ENCODE measurements around the gene ROR1. TPM values are rescaled to one million over a fixed set of nuclear protein-coding genes. Genes with fewer than 3 reads are reported as not detected.
"Not testable (repeated sequence)": the region's sequence is repeated elsewhere in the genome, so short reads cannot be mapped to it uniquely, and the experiment has no call there.

The ROR1 gene
- total RNA-seq, 2 donors from 2014 or later = 12.9 to 40.8 TPM

DNA sequence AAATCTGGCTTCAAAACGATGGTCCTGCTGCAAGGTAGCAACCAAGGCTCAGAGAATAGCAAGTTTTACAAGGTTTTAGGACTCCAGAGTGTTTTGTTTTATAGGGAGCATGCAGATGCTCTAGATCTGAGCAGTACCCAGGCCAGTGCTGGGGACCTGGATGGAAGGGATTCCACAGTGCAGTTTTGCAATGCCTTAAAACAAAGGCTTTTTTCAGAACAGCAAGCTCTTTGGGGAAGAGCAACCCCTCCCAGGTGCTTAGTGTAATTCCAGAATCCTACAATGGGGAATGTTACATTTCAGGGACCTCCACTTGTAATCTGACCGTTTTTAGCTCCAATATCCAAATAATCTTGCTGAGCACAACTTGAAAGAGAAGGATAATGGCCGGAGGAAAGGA, 6.7 kb downstream of the ROR1 start:
- peaks cover 0 to 35% of the 10 kb centered on the region in 2 donors for H3K4me1 ChIP-seq
- no peaks in the 10 kb centered on the region for H3K27me3 ChIP-seq
- DNase-seq (ENCODE audit: low spot score) = no peak
- H3K4me3 ChIP-seq = no peak overlapping the region
- no peaks in the 10 kb centered on the region for H3K9me3 ChIP-seq
- TF ChIP-seq, protein P1, sequence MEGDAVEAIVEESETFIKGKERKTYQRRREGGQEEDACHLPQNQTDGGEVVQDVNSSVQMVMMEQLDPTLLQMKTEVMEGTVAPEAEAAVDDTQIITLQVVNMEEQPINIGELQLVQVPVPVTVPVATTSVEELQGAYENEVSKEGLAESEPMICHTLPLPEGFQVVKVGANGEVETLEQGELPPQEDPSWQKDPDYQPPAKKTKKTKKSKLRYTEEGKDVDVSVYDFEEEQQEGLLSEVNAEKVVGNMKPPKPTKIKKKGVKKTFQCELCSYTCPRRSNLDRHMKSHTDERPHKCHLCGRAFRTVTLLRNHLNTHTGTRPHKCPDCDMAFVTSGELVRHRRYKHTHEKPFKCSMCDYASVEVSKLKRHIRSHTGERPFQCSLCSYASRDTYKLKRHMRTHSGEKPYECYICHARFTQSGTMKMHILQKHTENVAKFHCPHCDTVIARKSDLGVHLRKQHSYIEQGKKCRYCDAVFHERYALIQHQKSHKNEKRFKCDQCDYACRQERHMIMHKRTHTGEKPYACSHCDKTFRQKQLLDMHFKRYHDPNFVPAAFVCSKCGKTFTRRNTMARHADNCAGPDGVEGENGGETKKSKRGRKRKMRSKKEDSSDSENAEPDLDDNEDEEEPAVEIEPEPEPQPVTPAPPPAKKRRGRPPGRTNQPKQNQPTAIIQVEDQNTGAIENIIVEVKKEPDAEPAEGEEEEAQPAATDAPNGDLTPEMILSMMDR (IDR thresholded peaks at IDR 0.05) = no peak
- H3K36me3 ChIP-seq = no peaks in the 10 kb centered on the region
- no peak overlapping the region for H3K27ac ChIP-seq

DNA sequence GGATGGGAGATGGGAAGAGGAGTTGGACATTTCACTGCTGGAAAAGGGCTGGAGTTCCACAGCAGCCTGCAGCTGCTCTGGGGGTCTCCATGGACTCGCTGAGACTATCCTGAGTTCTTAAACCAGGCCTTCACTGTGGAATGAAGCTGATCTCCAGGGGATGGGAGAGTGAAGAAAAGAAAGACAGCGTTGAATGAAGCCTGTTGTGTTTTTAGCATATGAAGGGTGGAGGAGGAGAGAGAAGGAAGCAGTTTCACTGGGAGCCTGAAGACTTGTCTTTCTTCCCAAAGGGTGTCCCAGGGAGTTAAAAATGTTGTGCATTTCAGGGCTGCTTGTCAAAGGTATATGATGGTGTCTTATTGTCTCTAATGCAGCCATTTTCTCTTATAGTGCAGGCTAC, 9.2 kb downstream of the ROR1 start:
- no peak overlapping the region for H3K27ac ChIP-seq
- TF ChIP-seq, protein P1 (IDR thresholded peaks at IDR 0.05) = no peak
- no peak overlapping the region for H3K4me3 ChIP-seq
- H3K27me3 ChIP-seq = no peaks in the 10 kb centered on the region
- H3K9me3 ChIP-seq = no peaks in the 10 kb centered on the region
- DNase-seq (ENCODE audit: low spot score) = no peak
- peaks cover 0 to 32% of the 10 kb centered on the region in 2 donors for H3K4me1 ChIP-seq
- no peaks in the 10 kb centered on the region for H3K36me3 ChIP-seq

DNA sequence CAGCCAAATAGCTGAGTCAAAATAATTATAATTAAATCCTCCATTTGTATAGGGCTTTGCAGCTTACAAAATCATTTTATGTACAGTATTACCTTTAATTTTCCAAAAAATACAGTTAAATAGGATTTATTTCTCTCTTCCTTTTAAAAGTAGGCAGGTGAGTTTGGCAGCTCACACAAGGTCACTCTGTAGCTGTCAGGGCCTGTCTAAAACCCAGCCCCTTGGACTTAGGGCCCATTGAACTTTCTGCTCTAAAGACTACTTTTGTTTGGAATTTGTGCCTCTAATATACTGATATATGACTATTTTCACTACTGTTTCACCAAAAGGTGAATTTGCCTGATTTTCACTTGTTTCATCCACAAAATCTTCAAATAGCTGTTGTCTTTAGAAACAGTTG, 10.3 kb downstream of the ROR1 start:
- Histone ChIP-seq H3K27me3 (no peaks in the 10 kb centered on the region), H3K9me3 (no peaks in the 10 kb centered on the region), H3K4me3 (no peak overlapping the region), H3K4me1 (peaks cover 0 to 42% of the 10 kb centered on the region in 2 donors), H3K27ac (no peak overlapping the region), H3K36me3 (no peaks in the 10 kb centered on the region)
- TF ChIP-seq, protein P1 (IDR thresholded peaks at IDR 0.05) = no peak
- no peak for DNase-seq (ENCODE audit: low spot score)

DNA sequence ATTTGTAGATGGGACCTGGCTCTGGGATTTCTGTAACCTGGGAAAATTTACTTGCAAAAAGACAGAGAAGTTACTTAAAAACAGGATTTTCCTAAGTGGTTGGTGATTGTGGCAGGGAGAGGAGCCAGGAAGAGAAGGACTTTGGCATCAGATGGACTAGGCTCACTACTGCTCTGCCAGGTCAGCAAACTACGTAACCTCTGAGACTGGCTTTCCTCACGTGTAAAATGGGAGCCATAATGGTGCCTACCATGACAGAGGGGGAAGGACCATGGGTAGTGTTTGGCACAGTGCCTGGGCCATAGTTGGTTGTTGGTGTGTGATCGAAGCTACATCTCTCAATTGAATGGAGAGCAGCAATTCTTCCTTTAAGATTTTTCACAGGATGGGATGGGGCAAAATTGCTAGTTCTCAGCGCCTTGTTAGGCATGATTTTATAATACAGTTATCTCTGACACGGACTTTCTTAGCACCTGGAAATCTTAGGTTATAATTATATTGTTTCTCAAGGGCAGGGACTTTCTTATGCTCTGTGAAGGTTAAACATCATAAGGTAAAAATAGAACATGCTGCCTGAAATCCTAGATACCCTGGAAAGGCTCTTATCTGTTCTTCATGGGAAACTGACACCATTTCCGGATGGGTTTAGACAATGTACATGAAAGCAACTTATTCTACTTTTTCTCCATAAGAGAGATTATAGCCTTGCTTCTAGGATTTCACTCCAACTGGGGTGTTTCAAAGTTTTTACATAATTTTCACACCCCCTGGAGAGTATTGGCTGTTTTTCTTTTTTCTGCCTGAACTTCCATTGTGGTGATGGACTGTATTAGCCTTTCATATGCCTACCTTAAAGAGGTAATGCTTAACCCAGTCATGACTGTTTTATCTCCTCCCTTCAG, 10.9 kb downstream of the ROR1 start:
- no peaks in the 10 kb centered on the region for H3K27me3 ChIP-seq
- TF ChIP-seq, protein P1 (IDR thresholded peaks at IDR 0.05) = no peak
- peaks cover 0 to 36% of the 10 kb centered on the region in 2 donors for H3K4me1 ChIP-seq
- H3K4me3 ChIP-seq = no peak overlapping the region
- no peaks in the 10 kb centered on the region for H3K9me3 ChIP-seq
- no peak overlapping the region for H3K27ac ChIP-seq
- DNase-seq (ENCODE audit: low spot score) = no peak
- H3K36me3 ChIP-seq = no peaks in the 10 kb centered on the region

DNA sequence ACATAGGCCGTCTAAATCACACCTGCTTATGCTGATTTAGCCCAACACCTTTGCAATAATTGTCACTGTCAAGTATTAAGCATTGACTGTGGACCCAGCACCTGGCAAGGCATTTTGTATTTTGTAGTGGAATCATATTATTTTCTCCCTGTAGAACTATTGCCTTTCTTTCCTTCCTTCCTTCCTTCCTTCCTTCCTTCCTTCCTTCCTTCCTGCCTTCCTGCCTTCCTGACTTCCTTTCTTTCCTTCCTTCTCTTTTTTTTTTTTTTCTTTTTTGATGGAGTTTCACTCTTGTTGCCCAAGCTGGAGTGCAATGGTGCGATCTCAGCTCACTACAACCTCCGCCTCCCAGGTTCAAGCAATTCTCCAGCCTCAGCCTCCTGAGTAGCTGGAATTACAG, 13.5 kb downstream of the ROR1 start:
- not testable (repeated sequence) for H3K27ac ChIP-seq; H3K9me3 ChIP-seq; H3K4me3 ChIP-seq; H3K27me3 ChIP-seq; DNase-seq (ENCODE audit: low spot score); H3K36me3 ChIP-seq
- peaks cover 0 to 36% of the 10 kb centered on the region in 2 donors for H3K4me1 ChIP-seq

DNA sequence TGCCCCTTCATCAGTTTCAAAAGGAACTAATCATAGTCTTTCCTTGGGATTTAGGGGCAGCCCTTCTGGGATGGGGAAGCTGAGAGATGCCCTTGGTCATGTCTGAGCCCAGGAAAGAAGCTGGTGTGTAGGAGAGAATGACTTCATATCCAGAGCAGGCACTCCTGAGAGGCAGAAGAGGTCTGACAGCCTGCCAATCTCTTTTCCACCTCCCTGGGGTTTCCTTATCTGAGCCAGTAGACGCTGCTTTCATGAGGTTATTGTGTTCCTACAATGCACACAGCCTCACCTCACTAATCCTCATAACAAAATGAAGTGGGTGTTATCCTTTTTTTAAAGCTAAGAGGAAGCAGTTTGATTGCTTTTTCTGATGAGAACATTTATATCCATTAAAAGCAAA, 14.1 kb downstream of the ROR1 start:
- Histone ChIP-seq H3K27me3 (no peaks in the 10 kb centered on the region), H3K4me1 (peaks cover 0 to 38% of the 10 kb centered on the region in 2 donors), H3K4me3 (no peak overlapping the region), H3K27ac (no peak overlapping the region), H3K9me3 (no peaks in the 10 kb centered on the region), H3K36me3 (no peaks in the 10 kb centered on the region)
- TF ChIP-seq, protein P1 (IDR thresholded peaks at IDR 0.05) = no peak
- DNase-seq (ENCODE audit: low spot score) = no peak

All from right atrium auricular region (tissue), 2 donors.